NT2/D1 (cell line): ENCODE data around the gene CDC23.
"Not testable (repeated sequence)": the region's sequence is repeated elsewhere in the genome, so short reads cannot be mapped to it uniquely, and the experiment has no call there.

Experiments used
- DNase-seq: peaks from one replicate; pipeline ENCODE4 v3.0.0-alpha.2; 2011; ENCODE audit warnings: low read depth, low spot score
- H3K27me3 ChIP-seq: 2 replicates; pipeline ENCODE4 v1.6.0; 2011; ENCODE audit warnings: mild to moderate bottlenecking; ENCODE audit not compliant: insufficient read length, insufficient read depth
- H3K36me3 ChIP-seq: 2 replicates; pipeline ENCODE4 v1.6.1; 2011; ENCODE audit warnings: mild to moderate bottlenecking, low read length, mixed read lengths; ENCODE audit not compliant: insufficient read depth, insufficient read length
- H3K4me1 ChIP-seq: 2 replicates; pipeline ENCODE4 v1.5.1; 2011; ENCODE audit not compliant: insufficient read depth, insufficient read length
- H3K4me3 ChIP-seq: 2 replicates; pipeline ENCODE4 v1.5.1; 2011; ENCODE audit warnings: low read depth; ENCODE audit not compliant: insufficient read length
- H3K9ac ChIP-seq: 2 replicates; pipeline ENCODE4 v1.6.0; 2011; ENCODE audit warnings: low read depth; ENCODE audit not compliant: insufficient read length
- H3K9me3 ChIP-seq: 2 replicates; pipeline ENCODE4 v1.5.1; 2011; ENCODE audit warnings: mild to moderate bottlenecking, low read length; ENCODE audit not compliant: insufficient read depth
- SUZ12 ChIP-seq: IDR thresholded peaks from 2 replicates; pipeline ENCODE4 v1.6.1; 2011; ENCODE audit not compliant: insufficient read length, insufficient read depth; ENCODE audit errors: extremely low read depth
- YY1 ChIP-seq: IDR thresholded peaks from 2 replicates; pipeline ENCODE4 v1.6.1; 2011; ENCODE audit not compliant: insufficient read length, insufficient read depth
- ZNF274 ChIP-seq: IDR thresholded peaks from 2 replicates; pipeline ENCODE4 v1.6.1; 2011; ENCODE audit warnings: mild to moderate bottlenecking, low read depth, low read length

The CDC23 gene

GRCh38 chr5:138160706-138161105 lies 52.4 kb downstream of the CDC23 start:
- Histone ChIP-seq H3K4me1 (no peaks in the 10 kb centered on the region), H3K27me3 (no peaks in the 10 kb centered on the region), H3K4me3 (no peak overlapping the region), H3K9me3 (no peaks in the 10 kb centered on the region), H3K36me3 (peaks cover 92% of the 10 kb centered on the region), H3K9ac (no peak overlapping the region)
- TF ChIP-seq SUZ12 (no peak), ZNF274 (no peak), YY1 (no peak)
- no peak for DNase-seq

- Histone ChIP-seq H3K9me3 (no peaks in the 10 kb centered on the region), H3K27me3 (no peaks in the 10 kb centered on the region), H3K4me3 (no peak overlapping the region), H3K9ac (no peak overlapping the region), H3K36me3 (peaks cover 84% of the 10 kb centered on the region), H3K4me1 (no peaks in the 10 kb centered on the region)
- TF ChIP-seq YY1 (no peak), ZNF274 (no peak), SUZ12 (no peak)
- no peak for DNase-seq
Measured at GRCh38 chr5:138159666-138160065, 53.5 kb downstream of the CDC23 start.

GRCh38 chr5:138157626-138158025 lies 55.5 kb downstream of the CDC23 start:
- Histone ChIP-seq H3K36me3 (peaks cover 65% of the 10 kb centered on the region), H3K4me1 (no peaks in the 10 kb centered on the region), H3K27me3 (no peaks in the 10 kb centered on the region), H3K4me3 (no peak overlapping the region), H3K9me3 (no peaks in the 10 kb centered on the region), H3K9ac (no peak overlapping the region)
- DNase-seq: no peak
- TF ChIP-seq SUZ12 (no peak), YY1 (no peak), ZNF274 (no peak)

- not testable (repeated sequence) for H3K4me1 ChIP-seq, H3K9me3 ChIP-seq
Measured at GRCh38 chr5:138155977-138156376, 57.1 kb downstream of the CDC23 start.

GRCh38 chr5:138149530-138149929 lies 63.6 kb downstream of the CDC23 start:
- no peak overlapping the region for H3K4me3 ChIP-seq
- no peaks in the 10 kb centered on the region for H3K9me3 ChIP-seq
- no peak for DNase-seq
- H3K4me1 ChIP-seq: no peaks in the 10 kb centered on the region
- H3K27me3 ChIP-seq: no peaks in the 10 kb centered on the region
- no peak for TF ChIP-seq ZNF274
- TF ChIP-seq YY1: no peak
- no peak for TF ChIP-seq SUZ12
- H3K36me3 ChIP-seq: no peaks in the 10 kb centered on the region
- H3K9ac ChIP-seq: no peak overlapping the region

More at GRCh38 chr5:138155977-138156376, 57.1 kb downstream of the CDC23 start:
- not testable (repeated sequence) for H3K27me3 ChIP-seq, DNase-seq, H3K9ac ChIP-seq, H3K4me3 ChIP-seq
- H3K36me3 ChIP-seq: peaks cover 48% of the 10 kb centered on the region

GRCh38 chr5:138148811-138149210 lies 64.3 kb downstream of the CDC23 start:
- H3K27me3 ChIP-seq: no peaks in the 10 kb centered on the region
- H3K4me3 ChIP-seq: no peak overlapping the region
- no peaks in the 10 kb centered on the region for H3K4me1 ChIP-seq
- TF ChIP-seq ZNF274 (no peak), YY1 (no peak), SUZ12 (no peak)
- no peaks in the 10 kb centered on the region for H3K36me3 ChIP-seq
- DNase-seq: no peak
- H3K9ac ChIP-seq: no peak overlapping the region
- H3K9me3 ChIP-seq: peaks cover 3% of the 10 kb centered on the region; the same call in 1 of the 2 replicates

- not testable (repeated sequence) for H3K9me3 ChIP-seq, H3K4me1 ChIP-seq, H3K27me3 ChIP-seq, H3K9ac ChIP-seq, DNase-seq, H3K4me3 ChIP-seq, H3K36me3 ChIP-seq
Measured at GRCh38 chr5:138143578-138143977, 69.5 kb downstream of the CDC23 start.

- no peak overlapping the region for H3K9ac ChIP-seq
- no peaks in the 10 kb centered on the region for H3K4me1 ChIP-seq
- DNase-seq: no peak
- H3K4me3 ChIP-seq: no peak overlapping the region
- H3K9me3 ChIP-seq: peaks cover 6% of the 10 kb centered on the region; the same call in 1 of the 2 replicates
- no peak for TF ChIP-seq ZNF274
- TF ChIP-seq YY1: no peak
- no peak for TF ChIP-seq SUZ12
- no peaks in the 10 kb centered on the region for H3K27me3 ChIP-seq
- H3K36me3 ChIP-seq: no peaks in the 10 kb centered on the region
Measured at GRCh38 chr5:138141734-138142133, 71.4 kb downstream of the CDC23 start.

GRCh38 chr5:138140268-138140667 lies 72.9 kb downstream of the CDC23 start:
- H3K36me3 ChIP-seq: no peaks in the 10 kb centered on the region
- H3K9ac ChIP-seq: no peak overlapping the region
- no peaks in the 10 kb centered on the region for H3K4me1 ChIP-seq
- H3K4me3 ChIP-seq: no peak overlapping the region
- TF ChIP-seq YY1: no peak
- TF ChIP-seq SUZ12: no peak
- no peak for TF ChIP-seq ZNF274
- H3K27me3 ChIP-seq: no peaks in the 10 kb centered on the region
- no peak for DNase-seq
- H3K9me3 ChIP-seq: peaks cover 6% of the 10 kb centered on the region; the same call in 1 of the 2 replicates
